Activated B cell treated with CpG ODN at 0.5 μM for 24 hours (primary cell): ENCODE measurements around the gene GLCCI1. TPM values are rescaled to one million over a fixed set of nuclear protein-coding genes. Genes with fewer than 3 reads are reported as not detected.
"Not testable (repeated sequence)": the region's sequence is repeated elsewhere in the genome, so short reads cannot be mapped to it uniquely, and the experiment has no call there.

Source experiments
- ATAC-seq: fragments of 200-7000 bp; cut with Tn5 transposase; one replicate; pipeline ENCODE4 v1.10.0; 2021; ENCODE audit warnings: low read depth, mild to moderate bottlenecking, moderate library complexity
- CTCF ChIA-PET: fragments of 350-600 bp; sonication (Branson Sonifier 250); formaldehyde crosslinking; loops from one replicate; lab custom pipeline; 2021; ENCODE audit warnings: antibody characterized with exemption; lab: Charles Lee
- POLR2A ChIA-PET: fragments of 350-600 bp; sonication (Branson Sonifier 250); formaldehyde crosslinking; loops from one replicate; lab custom pipeline; 2021; ENCODE audit warnings: antibody characterized with exemption; lab: Charles Lee
- DNase-seq: peaks from one replicate; pipeline ENCODE4 v3.0.0; 2022
- H3K27ac Mint-ChIP-seq: one replicate; pipeline ENCODE4 v1.8.0; 2020; ENCODE audit warnings: mixed read lengths
- H3K27me3 Mint-ChIP-seq: one replicate; pipeline ENCODE4 v1.8.0; 2021; ENCODE audit warnings: mixed read lengths
- H3K36me3 Mint-ChIP-seq: one replicate; pipeline ENCODE4 v1.8.0; 2021; ENCODE audit warnings: low read depth, mixed read lengths
- H3K4me1 Mint-ChIP-seq: one replicate; pipeline ENCODE4 v1.8.0; 2021; ENCODE audit warnings: mixed read lengths
- H3K4me3 Mint-ChIP-seq: one replicate; pipeline ENCODE4 v1.8.0; 2020; ENCODE audit warnings: mild to moderate bottlenecking, mixed read lengths
- H3K9me3 Mint-ChIP-seq: one replicate; pipeline ENCODE4 v1.8.0; 2020; ENCODE audit warnings: mixed read lengths
- intact Hi-C: fragments of 100-400 bp; cut with micrococcal nuclease; formaldehyde crosslinking; loops from one replicate; pipeline ENCODE4 v1.15.1; 2024
- total RNA-seq: library from RNA; stranded (reverse); gene quantifications from 2 replicates; pipeline ENCODE4 v1.2.3, GENCODE V29; 2022
- TF ChIP-seq, protein P1 (sequence below): fragments of 200-600 bp; IDR thresholded peaks from one replicate; pipeline ENCODE4 v1.8.0; 2022; ENCODE audit warnings: antibody characterized with exemption, mild to moderate bottlenecking

GLCCI1 gene
- total RNA-seq, 1 donor from 2014 or later: 37.4 TPM

DNA sequence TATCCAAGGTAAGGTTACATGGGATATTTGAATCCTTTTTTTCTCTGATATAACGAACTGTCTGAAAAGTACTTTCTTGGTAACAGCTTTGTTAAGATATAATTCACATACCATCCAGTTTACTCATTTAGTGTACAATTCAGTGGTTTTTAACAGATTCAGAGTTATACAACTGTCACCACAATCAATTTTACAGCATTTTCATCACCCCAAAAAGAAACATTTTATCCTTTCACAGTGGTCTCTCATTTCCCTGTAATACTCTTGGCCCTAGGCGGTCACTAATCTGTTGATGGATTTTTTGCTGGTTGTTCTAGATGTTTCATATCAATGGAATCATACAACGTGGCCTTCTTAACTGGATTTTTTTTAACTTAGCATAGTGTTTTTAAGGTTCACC lies 91.6 kb downstream of the GLCCI1 start:
- DNase-seq (no peak), ATAC-seq (no peak)
- intact Hi-C loops: no loop called here
- H3K27me3 Mint-ChIP-seq: no peaks in the 10 kb centered on the region
- TF ChIP-seq, protein P1, sequence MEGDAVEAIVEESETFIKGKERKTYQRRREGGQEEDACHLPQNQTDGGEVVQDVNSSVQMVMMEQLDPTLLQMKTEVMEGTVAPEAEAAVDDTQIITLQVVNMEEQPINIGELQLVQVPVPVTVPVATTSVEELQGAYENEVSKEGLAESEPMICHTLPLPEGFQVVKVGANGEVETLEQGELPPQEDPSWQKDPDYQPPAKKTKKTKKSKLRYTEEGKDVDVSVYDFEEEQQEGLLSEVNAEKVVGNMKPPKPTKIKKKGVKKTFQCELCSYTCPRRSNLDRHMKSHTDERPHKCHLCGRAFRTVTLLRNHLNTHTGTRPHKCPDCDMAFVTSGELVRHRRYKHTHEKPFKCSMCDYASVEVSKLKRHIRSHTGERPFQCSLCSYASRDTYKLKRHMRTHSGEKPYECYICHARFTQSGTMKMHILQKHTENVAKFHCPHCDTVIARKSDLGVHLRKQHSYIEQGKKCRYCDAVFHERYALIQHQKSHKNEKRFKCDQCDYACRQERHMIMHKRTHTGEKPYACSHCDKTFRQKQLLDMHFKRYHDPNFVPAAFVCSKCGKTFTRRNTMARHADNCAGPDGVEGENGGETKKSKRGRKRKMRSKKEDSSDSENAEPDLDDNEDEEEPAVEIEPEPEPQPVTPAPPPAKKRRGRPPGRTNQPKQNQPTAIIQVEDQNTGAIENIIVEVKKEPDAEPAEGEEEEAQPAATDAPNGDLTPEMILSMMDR: no peak
- ChIA-PET POLR2A (no interaction called here), CTCF (no interaction called here)
- no peak overlapping the region for H3K4me3 Mint-ChIP-seq
- H3K9me3 Mint-ChIP-seq: peaks cover 4% of the 10 kb centered on the region
- peaks cover 6% of the 10 kb centered on the region for H3K4me1 Mint-ChIP-seq
- no peak overlapping the region for H3K27ac Mint-ChIP-seq
- H3K36me3 Mint-ChIP-seq: peaks cover 71% of the 10 kb centered on the region

DNA sequence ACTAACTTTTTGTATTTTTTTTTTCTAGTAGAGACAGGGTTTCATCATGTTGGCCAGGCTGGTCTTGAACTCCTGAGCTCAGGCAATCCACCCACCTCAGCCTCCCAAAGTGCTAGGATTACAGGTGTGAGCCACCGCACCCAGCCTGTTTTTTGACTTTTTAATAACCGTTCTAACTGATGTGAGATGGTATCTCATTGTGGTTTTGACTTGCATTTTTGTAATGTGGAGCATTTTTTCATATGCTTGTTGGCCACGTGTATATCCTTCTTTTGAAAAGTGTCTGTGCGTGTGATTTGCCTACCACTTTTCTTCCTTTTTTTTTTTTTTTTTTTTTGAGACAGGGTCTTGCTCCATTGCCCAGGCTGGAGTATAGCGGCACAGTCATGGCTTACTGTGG lies 94.7 kb downstream of the GLCCI1 start:
- H3K9me3 Mint-ChIP-seq, H3K4me3 Mint-ChIP-seq, ATAC-seq, DNase-seq, H3K4me1 Mint-ChIP-seq, CTCF ChIA-PET, POLR2A ChIA-PET, H3K27me3 Mint-ChIP-seq, intact Hi-C loops, H3K27ac Mint-ChIP-seq: not testable (repeated sequence)
- peaks cover 66% of the 10 kb centered on the region for H3K36me3 Mint-ChIP-seq

DNA sequence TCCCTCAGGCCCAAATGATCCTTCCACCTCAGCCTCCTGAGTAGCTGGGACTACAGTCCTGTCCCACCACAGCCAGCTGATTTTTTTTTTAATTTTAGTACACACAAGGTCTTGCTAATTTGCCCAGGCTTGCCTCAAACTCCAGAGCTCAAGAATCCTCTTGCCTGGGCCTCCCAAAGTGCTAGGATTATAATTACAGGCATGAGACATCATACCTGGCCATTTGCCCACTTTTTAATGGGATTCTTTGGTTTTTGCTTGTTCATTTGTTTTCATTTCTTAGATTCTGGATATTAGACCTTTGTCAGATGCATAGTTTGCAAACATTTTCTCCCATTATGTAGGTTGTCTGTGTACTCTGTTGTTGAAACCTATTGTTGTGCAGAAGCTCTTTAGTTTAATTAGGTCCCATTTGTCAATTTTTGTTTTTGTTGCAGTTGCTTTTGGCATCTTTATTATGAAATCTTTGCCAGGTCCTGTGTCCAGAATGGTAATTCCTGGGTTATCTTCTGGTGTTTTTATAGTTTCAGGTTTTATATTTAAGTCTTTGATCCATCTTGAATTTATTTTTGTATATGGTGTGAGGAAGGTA lies 95.2 kb downstream of the GLCCI1 start:
- peaks cover 9% of the 10 kb centered on the region for H3K4me1 Mint-ChIP-seq
- H3K27ac Mint-ChIP-seq: no peak overlapping the region
- H3K9me3 Mint-ChIP-seq: peaks cover 4% of the 10 kb centered on the region
- no peaks in the 10 kb centered on the region for H3K27me3 Mint-ChIP-seq
- H3K4me3 Mint-ChIP-seq: no peak overlapping the region
- intact Hi-C loops: no loop called here
- peaks cover 69% of the 10 kb centered on the region for H3K36me3 Mint-ChIP-seq
- ATAC-seq: no peak
- DNase-seq: no peak
- CTCF ChIA-PET: no interaction called here
- TF ChIP-seq, protein P1: no peak
- POLR2A ChIA-PET: no interaction called here

DNA sequence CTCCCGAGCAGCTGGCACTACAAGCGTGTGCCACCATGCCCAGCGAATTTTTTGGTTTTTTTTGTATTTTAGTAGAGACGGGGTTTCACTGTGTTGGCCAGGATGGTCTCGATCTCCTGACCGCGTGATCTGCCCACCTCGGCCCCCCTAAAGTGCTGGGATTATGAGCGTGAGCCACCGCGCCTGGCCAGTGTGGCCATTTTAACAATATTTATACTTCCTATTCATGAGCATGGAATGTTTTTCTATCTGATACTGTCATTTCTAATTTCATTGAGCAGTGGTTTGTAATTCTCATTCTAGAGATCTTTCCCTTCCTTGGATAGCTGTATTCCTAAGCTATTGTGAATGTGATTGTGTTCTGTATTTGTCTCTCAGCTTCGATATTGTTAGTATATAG lies 96.2 kb downstream of the GLCCI1 start:
- Mint-ChIP-seq H3K36me3 (peaks cover 70% of the 10 kb centered on the region), H3K27ac (no peak overlapping the region), H3K9me3 (peaks cover 4% of the 10 kb centered on the region), H3K4me1 (peaks cover 9% of the 10 kb centered on the region), H3K4me3 (no peak overlapping the region), H3K27me3 (no peaks in the 10 kb centered on the region)
- TF ChIP-seq, protein P1: no peak
- DNase-seq (no peak), ATAC-seq (no peak)
- ChIA-PET POLR2A (no interaction called here), CTCF (interaction anchor here (0.9 kb wide), 1 partner anchor 10 kb away, joined by 3 read pairs; no protein-coding TSS in a partner anchor)
- intact Hi-C loops: no loop called here

DNA sequence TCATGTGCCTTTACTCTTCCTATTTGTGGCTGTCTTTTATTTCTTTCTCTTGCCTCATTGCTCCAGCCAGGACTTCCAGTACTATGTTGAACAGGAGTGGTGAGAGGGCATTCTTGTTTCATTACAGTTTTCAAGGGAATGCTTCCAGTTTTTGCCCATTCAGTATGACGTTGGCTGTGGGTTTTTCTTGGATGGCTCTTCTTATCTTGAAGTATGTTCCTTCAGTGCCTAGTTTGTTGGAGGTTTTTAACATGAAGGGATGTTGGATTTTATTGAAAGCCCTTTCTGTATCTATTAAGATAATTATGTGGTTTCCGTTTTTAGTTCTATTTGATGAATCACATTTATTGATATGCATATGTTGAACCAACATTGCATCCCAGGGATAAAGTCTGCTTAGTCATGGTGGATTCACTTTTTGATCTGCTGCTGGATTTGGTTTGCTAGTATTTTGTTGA lies 96.8 kb downstream of the GLCCI1 start:
- Mint-ChIP-seq H3K27ac (no peak overlapping the region), H3K27me3 (no peaks in the 10 kb centered on the region), H3K4me1 (peaks cover 9% of the 10 kb centered on the region), H3K9me3 (peaks cover 4% of the 10 kb centered on the region), H3K36me3 (peaks cover 65% of the 10 kb centered on the region), H3K4me3 (no peak overlapping the region)
- intact Hi-C loops: no loop called here
- ATAC-seq (no peak), DNase-seq (no peak)
- POLR2A ChIA-PET: no interaction called here
- CTCF ChIA-PET: interaction anchor here (0.9 to 1.3 kb wide), 2 partner anchors 9 to 152 kb away, joined by 3 read pairs; no protein-coding TSS in a partner anchor
- TF ChIP-seq, protein P1: no peak
